ENCODE measurements around the gene PEX7.
"Not testable (repeated sequence)": the region's sequence is repeated elsewhere in the genome, so short reads cannot be mapped to it uniquely, and the experiment has no call there.

Gene PEX7

GRCh38 chr6:136790411-136791295, 31.7 kb upstream of the PEX7 start:
- DNase-seq (ENCODE audit: low read depth) = no peak

GRCh38 chr6:136791296-136792094, 30.9 kb upstream of the PEX7 start:
- no peak for DNase-seq (ENCODE audit: low read depth)

GRCh38 chr6:136792095-136792409, 30.3 kb upstream of the PEX7 start:
- DNase-seq (ENCODE audit: low read depth) = no peak

- DNase-seq (ENCODE audit: low read depth) = peak; percentile 89
These were observed 29.8 kb upstream of the PEX7 start, which contains the start of gene MAP3K5 for GRCh38 chr6:136792410-136793262. Gene MAP3K5 (minus strand): TSS chr6:136792477. CDS start chr6:136792157, 320 bp downstream.

DNA sequence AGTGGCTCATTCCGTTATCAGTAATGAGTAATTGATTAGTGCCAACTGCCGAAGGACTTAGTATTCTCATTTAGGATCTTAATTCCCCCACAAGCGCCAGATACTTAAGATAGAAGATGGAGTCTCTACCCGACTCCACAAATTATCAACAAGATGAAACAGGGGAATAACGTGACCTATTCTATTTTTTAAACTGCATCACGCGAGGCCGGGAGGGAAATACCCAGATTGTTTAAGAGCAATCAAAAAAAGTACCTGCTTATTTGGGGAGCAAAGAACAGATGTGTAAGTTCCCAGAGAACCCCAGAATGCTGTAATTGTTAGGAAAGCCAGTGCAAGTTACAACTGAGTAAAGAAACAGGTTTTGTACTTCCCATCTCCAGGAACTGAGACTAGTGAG, 29.0 kb upstream of the PEX7 start:
- DNase-seq (ENCODE audit: low read depth) = no peak

- no peak for DNase-seq (ENCODE audit: low read depth)
These were observed 27.0 kb upstream of the PEX7 start for GRCh38 chr6:136795386-136795785.

DNA sequence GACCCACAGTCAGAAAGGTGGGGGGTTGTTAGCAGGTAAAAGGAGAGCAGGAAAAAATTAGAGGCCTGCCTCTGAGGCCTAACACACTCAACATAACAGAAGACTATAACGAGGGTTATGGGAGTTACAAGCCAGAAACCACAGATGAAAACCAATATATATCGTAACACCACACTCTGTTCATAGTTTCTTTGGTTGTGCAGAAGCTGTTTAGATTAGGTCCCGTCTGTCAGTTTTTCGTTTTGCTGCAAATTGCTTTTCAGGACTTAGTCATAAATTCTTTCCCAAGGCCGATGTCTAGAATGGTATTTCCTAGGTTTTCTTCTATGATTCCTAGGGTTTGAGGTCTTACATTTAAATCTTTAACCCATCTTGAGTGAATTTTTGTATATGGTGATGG, 26.4 kb upstream of the PEX7 start:
- no peak for DNase-seq (ENCODE audit: low read depth)

DNA sequence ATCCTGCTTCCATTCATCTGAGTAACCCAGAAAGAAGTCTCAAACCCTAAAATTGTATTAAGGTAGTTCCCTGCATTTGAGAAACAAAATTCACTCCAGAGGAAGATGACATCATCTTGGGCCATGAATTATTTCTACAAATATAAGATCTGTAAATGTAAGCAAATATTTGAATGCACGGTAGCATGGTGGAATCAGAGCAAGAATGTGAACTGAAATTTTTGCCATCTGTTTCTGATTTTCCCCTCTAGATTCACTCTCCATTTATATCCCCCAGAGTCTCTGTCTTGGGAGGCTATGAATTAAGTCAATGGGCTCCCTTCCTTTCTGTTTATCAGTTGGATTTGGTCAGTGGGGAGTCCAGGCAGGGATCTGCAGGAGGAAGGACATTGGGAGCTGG, 24.3 kb upstream of the PEX7 start:
- no peak for DNase-seq (ENCODE audit: low read depth)

DNA sequence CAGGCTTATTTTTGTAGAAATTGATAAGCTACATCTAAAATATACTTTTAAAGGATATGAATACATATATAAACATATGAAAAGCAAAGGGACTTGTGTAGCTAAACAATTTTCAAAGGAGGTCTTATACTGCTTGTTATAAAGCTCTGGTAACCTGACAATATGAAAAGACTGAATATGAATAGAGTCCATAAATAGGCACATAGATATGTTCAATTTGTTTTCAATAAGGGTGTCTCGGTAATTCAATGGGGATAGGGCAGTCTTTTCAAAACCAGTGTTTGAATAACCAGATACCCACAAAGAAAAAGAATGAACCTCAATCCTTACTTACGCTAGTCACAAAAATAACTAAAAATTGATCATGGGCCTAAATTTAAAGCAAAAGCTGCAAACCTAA, 20.8 kb upstream of the PEX7 start:
- no peak for DNase-seq (ENCODE audit: low read depth)

DNA sequence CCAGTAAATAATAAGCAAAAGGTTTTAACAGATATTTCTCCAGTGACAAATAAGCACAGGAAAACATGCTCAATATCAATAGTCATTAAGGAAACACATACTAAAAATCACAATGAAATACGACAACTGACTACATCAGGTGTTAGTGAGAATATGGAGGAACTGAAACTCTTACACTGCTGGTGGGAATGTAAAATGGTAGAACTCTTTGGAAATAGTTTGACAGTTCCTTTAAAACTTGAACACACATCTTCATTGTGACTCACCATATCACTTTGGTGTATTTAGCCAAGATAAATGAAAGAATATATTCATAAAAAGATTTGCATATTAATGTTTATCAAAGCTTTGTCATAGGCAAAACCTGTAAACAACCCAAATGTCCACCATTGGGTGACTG, 18.8 kb upstream of the PEX7 start:
- no peak for DNase-seq (ENCODE audit: low read depth)

DNA sequence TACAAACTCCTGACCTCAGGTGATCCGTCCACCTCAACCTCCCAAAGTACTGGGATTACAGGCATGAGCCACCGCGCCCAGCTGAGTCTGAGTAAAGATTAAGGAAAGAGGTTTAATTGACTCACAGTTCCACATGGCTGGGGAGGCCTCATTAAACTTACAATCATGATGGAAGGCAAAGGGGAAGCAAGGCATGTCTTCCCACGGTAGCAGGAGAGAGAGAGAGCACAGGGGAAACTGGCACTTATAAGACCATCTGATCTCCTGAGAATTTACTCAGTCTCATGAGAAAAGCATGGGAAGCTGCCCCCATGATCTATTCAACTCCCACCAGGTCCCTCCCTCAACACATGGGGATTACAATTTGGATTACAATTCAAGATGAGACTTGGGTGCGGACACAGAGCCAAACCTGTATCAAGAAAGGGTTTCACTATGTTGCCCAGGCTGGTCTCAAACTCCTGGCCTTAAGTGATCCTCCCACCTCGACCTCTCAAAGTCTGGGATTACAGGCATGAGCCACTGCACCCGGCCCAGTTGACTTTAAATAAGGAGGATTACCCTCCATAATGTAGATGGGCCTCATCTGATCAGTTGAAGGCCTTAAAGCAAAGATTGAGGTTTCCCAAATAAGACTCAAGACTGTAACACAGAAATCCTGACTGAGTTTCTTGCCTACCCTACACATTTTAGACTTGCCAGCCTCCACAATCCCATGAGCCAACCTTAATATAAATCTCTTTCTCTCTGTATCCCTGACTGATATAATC, 13.1 kb upstream of the PEX7 start:
- no peak for DNase-seq (ENCODE audit: low read depth)

- no peak for DNase-seq (ENCODE audit: low read depth)
These were observed 11.1 kb upstream of the PEX7 start for GRCh38 chr6:136811272-136811671.

- DNase-seq (ENCODE audit: low read depth) = no peak
These were observed 10.2 kb upstream of the PEX7 start for GRCh38 chr6:136812174-136812573.

DNA sequence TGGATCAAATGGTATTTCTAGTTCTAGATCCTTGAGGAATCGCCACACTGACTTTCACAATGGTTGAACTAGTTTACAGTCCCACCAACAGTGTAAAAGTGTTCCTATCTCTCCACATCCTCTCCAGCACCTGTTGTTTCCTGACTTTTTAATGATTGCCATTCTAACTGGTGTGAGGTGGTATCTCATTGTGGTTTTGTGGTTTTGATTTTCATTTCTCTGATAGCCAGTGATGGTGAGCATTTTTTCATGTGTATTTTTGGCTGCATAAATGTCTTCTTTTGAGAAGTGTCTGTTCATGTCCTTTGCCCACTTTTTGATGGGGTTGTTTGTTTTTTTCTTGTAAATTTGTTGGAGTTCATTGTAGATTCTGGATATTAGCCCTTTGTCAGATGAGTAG, 6.8 kb upstream of the PEX7 start:
- not testable (repeated sequence) for DNase-seq (ENCODE audit: low read depth)

- no peak for DNase-seq (ENCODE audit: low read depth)
These were observed 5.7 kb upstream of the PEX7 start for GRCh38 chr6:136816656-136817055.

DNA sequence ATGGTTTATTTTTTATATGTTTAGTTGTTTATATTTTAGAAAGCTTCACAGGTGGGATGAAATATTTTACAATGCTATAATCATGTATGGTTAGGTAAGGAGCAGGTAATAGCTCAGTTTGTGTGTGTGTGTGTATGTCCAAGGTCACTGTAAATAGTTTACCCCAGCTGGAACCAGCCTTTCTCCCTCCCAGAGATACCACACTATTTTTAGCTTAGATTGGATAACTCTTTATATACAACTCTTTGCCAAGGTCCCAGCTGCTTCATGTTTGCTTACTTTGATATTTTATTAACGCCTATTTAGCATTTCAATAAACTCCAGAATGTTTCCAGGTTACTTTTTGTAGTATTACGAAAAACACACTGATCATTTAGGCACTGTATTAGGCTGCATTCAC, 1.8 kb upstream of the PEX7 start:
- DNase-seq (ENCODE audit: low read depth) = no peak

DNA sequence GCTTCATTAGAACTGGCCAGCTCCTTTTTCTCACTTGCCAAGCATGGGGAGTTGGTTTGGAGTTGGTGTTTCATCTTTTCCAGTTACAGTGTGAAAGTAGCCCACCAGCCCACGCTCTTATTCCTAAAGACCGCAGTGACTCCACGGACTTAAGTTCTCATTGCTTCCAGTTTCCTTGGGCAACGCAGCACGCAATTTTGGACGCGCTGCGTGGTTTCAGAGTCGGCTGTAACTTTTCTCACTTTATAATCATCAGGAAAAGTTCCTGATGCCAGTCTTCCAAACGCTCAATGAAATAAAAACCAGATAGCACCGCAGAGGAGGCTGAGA, 381 bp upstream of the PEX7 start:
- DNase-seq (ENCODE audit: low read depth) = no peak

- DNase-seq (ENCODE audit: low read depth) = no peak
These were observed 802 bp downstream of the PEX7 start for GRCh38 chr6:136823128-136823660.

DNA sequence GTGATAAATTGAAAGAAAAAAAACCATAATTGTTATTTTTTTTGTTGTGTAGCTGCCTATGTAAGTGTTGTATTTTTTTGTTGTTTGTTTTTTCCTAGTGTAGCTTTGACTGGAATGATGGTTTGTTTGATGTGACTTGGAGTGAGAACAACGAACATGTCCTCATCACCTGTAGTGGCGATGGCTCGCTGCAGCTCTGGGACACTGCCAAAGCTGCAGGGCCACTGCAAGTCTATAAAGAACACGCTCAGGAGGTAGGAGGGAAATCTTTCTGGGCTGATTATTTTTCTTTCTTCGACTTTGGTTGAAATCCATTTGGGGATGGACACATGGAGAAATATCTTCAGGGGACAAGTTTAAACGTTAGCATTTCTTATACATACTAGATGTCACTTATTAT, 3.8 kb downstream of the PEX7 start:
- no peak for DNase-seq (ENCODE audit: low read depth)

DNA sequence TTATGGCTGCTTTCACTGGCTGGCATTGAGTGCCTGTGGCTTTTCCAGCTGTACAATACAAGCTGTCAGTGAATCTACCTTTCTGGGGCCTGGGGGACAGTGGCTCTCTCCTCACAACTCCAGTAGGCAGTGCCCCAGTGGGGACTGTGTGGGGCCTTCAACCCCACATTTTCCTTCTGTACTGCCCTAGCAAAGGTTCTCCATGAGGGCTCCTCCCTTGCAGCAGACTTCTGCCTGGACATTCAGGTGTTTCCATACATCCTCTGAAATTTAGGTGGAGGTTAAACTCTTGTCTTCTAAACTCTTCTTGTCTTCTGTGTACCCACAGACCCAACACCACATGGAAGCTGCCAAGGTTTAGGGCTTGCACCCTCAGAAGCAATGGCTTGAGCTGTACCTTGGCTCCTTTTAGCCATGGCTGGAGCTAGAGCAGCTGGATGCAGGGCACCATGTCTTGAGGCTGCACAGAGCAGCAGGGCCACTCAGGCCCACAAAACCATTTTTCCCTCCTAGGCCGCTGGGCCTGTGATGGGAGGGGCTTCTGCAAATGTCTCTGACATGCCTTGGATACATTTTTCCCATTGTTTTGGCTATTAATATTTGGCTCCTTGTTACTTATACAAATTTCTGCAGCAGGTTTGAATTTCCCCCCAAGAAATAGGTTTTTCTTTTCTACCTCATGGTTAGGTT, 9.6 kb downstream of the PEX7 start:
- no peak for DNase-seq (ENCODE audit: low read depth)

All from stimulated activated CD8-positive, alpha-beta memory T cell treated with anti-CD3 and anti-CD28 coated beads, Interleukin-7, amount 100 ng/mL, for 24 hours (primary cell).